Psoas muscle (tissue), 8 donors: ENCODE results near the gene ERICH6. TPM values are rescaled to one million over a fixed set of nuclear protein-coding genes. Genes with fewer than 3 reads are reported as not detected.

ENCODE experiments used
- ATAC-seq, 4 donors: fragments of 200-7000 bp; cut with Tn5 transposase; one replicate each; pipeline ENCODE4 v1.9.1; 2020; ENCODE audit warnings: moderate library complexity in 3 of 4, mild to moderate bottlenecking in 2 of 4
- DNase-seq, 2 donors: peaks; one replicate each; pipeline ENCODE4 v3.0.0-alpha.2; 2020
- H3K27ac ChIP-seq: fragments of 200-600 bp; one replicate; pipeline ENCODE4 v1.8.0; 2022
- H3K27me3 ChIP-seq, 3 donors: fragments of 200-600 bp in 1 of 3; one replicate each; pipeline versions ENCODE4 v1.6.1 to v1.8.0; 2013 to 2022; ENCODE audit warnings: low read length in 2 of 3, mild to moderate bottlenecking in 2 of 3, moderate library complexity in 1 of 3; ENCODE audit not compliant: insufficient read depth in 3 of 3
- H3K36me3 ChIP-seq, 2 donors: fragments of 200-600 bp in 1 of 2; one replicate each; pipeline versions ENCODE4 v1.6.1 to v1.8.0; 2013 to 2022; ENCODE audit warnings: low read depth in 1 of 2, mild to moderate bottlenecking in 1 of 2, moderate library complexity in 1 of 2; ENCODE audit not compliant: insufficient read depth in 1 of 2
- H3K4me1 ChIP-seq: fragments of 200-600 bp; one replicate; pipeline ENCODE4 v1.8.0; 2022
- H3K4me3 ChIP-seq: fragments of 200-600 bp; one replicate; pipeline ENCODE4 v1.8.0; 2022; ENCODE audit warnings: mild to moderate bottlenecking
- H3K9me3 ChIP-seq: fragments of 200-600 bp; one replicate; pipeline ENCODE4 v1.8.0; 2022
- WGBS, 3 donors: extraction: QIAGEN DNeasy Blood & Tissue Kit; methylation state at CpG; one replicate each; pipeline versions ENCODE4 v1.1.6 to v1.1.7; 2013; 5-methylcytosine and 5-hydroxymethylcytosine counted together
- intact Hi-C, 2 donors: fragments of 100-400 bp; cut with DNase I; formaldehyde crosslinking; loops; one replicate each; pipeline versions ENCODE4 v1.11.0 to v1.14.2; 2022
- long read RNA-seq, 2 donors: library from polyadenylated mRNA; unstranded; transcript quantifications; one replicate each; pipeline ENCODE4 v2.0.0, GENCODE V29; 2021
- polyA plus RNA-seq, 3 donors: library from polyadenylated mRNA; stranded (reverse); fragments of 200-250 nt; gene quantifications; one replicate each; pipeline ENCODE4 v1.2.3, GENCODE V29; 2013
- total RNA-seq, 4 donors: library from RNA; stranded (reverse); fragmentation: NEBNext Ultra II Directional in 2 of 4; extraction: Animal tissue kit (Norgen Biotek cat#: 25700) in 2 of 4; gene quantifications; one replicate each; pipeline versions ENCODE4 v1.2.1 to v1.2.4, GENCODE V29; 2021 to 2023
- TF ChIP-seq, protein P1 (sequence below): fragments of 200-600 bp; IDR thresholded peaks from one replicate; pipeline ENCODE4 v1.8.0; 2022; ENCODE audit warnings: antibody characterized with exemption
- donor health status: healthy with polysubstance abuse.
- donor health status: DM: no; HTN: no; CAD: no; lungs with moderate emphysema.
- donor health status: Bipolar disorder and iron deficiency.
- donor health status: healthy.
- donor health status: DM: yes; HTN: yes; CAD: no.
- donor health status: DM: no; HTN: no; CAD: no.
- donor health status: DM: no; HTN: no; CAD: no.
- donor health status: DM: yes; HTN: yes; CAD: no.

ERICH6 gene
- total RNA-seq (not detected), polyA plus RNA-seq (not detected)
- long read RNA-seq, donor 1, result 0 reads
- long read RNA-seq, donor 2, result 0 reads

DNA sequence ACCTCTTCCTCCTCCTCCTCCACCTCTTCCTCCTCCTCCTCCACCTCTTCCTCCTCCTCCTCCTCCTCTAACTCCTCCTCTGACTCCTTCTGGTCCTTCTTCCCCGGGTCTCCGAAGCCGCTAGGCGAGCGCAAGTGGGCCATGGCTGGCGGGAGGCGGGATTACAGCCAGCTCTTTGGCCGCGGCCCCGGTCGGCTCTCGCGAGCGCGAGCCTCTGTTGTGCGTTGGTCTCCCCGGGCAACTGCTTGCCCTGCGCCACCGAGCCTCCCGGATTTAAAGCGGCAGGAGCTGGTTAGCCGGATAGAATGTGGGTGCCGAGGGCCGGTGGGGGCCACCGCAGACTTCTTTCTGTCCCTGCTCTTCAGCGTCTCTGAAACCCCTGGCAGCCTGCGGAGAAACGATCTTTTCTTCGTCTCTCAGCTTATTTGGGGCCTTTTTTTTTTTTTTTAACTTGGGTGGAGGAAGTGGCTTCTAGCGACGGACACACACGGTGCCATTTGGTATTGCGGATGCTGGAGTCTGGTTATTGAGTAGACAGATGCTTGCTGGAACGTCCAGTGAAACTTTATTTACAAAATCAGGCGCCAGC, at the start of gene ERICH6:
Gene ERICH6 (minus strand): TSS at position 165 of the 589 bp plus-strand sequence. CDS start 22 bp downstream, at position 143.
- Histone ChIP-seq H3K9me3 (no peaks in the 10 kb centered on the region), H3K27ac (peak within 1 kb of the TSS; percentile 64), H3K27me3 (no peaks in the 10 kb centered on the region), H3K36me3 (no peaks in the 10 kb centered on the region), H3K4me3 (peak within 1 kb of the TSS; percentile 75), H3K4me1 (no peaks in the 10 kb centered on the region)
- TF ChIP-seq, protein P1, sequence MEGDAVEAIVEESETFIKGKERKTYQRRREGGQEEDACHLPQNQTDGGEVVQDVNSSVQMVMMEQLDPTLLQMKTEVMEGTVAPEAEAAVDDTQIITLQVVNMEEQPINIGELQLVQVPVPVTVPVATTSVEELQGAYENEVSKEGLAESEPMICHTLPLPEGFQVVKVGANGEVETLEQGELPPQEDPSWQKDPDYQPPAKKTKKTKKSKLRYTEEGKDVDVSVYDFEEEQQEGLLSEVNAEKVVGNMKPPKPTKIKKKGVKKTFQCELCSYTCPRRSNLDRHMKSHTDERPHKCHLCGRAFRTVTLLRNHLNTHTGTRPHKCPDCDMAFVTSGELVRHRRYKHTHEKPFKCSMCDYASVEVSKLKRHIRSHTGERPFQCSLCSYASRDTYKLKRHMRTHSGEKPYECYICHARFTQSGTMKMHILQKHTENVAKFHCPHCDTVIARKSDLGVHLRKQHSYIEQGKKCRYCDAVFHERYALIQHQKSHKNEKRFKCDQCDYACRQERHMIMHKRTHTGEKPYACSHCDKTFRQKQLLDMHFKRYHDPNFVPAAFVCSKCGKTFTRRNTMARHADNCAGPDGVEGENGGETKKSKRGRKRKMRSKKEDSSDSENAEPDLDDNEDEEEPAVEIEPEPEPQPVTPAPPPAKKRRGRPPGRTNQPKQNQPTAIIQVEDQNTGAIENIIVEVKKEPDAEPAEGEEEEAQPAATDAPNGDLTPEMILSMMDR, result no peak
- ATAC-seq (peak; percentile 95 to 100 (median 98)), DNase-seq (peak; percentile 93 to 95)
- intact Hi-C loops, result loop anchor here in 1 of 2 donors (5.0 kb wide), 1 partner anchor 58 kb away; the partner anchor contains the start of gene SIAH2
- 0 to 1% (median 0%) methylated on average over 31 to 35 of the region's 35 CpGs for WGBS, 3 donors

DNA sequence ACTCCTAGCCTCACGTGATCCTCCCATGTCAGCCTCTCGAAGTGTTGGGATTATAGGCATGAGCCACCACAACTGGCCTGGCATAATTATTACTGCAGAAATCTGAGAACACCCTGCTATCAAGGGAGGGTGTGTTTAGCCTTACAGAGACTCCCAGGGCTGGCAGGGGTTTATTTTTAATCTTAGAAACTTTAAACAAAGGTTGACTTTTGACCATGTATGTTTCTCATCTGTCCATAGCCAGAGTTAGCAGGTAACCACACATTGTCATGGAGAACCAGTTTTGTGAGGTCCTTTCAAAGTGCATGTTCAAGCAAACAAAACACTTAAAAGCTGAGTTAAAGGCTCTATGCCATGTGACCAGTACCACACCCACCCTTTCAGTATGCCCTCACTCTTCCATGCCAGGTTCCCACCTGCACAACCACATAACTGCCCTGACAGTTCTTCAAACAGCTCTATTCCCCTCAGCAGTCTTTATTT, 48.1 kb upstream of the ERICH6 start:
- no peak for DNase-seq
- peaks cover 0 to 5% of the 10 kb centered on the region in 2 donors for H3K36me3 ChIP-seq
- no peaks in the 10 kb centered on the region for H3K9me3 ChIP-seq
- H3K27me3 ChIP-seq, result no peaks in the 10 kb centered on the region
- WGBS, 3 donors, result 32 to 60% (median 44%) methylated on average over 2 of the region's 2 CpGs
- H3K27ac ChIP-seq, result no peak overlapping the region
- ATAC-seq, result peak in 2 of 4 donors; percentile 28 to 32
- H3K4me1 ChIP-seq, result peaks cover 52% of the 10 kb centered on the region
- TF ChIP-seq, protein P1, result no peak
- intact Hi-C loops, result no loop called here
- H3K4me3 ChIP-seq, result no peak overlapping the region

DNA sequence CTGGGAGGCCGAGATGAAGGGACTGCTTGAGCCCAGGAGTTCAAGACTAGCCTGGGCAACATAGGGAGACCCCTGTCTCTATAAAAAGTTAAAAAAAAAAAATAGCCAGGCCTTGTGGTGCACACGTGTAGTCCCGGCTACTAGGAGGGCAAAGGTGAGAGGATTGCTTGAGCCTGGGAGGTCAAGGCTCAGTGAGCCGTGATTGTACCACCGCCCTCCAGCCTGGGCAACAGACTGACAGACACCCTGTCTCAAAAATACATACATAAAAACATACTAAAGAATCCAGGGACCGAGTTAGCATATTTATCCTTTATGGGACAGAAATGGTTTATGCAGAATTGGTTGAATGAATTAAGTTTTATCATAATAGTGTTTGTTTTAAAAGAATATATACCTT, 45.5 kb upstream of the ERICH6 start:
- Histone ChIP-seq H3K27me3 (no peaks in the 10 kb centered on the region), H3K4me1 (peaks cover 48% of the 10 kb centered on the region), H3K9me3 (no peaks in the 10 kb centered on the region), H3K36me3 (peaks cover 0 to 5% of the 10 kb centered on the region in 2 donors), H3K4me3 (no peak overlapping the region), H3K27ac (no peak overlapping the region)
- TF ChIP-seq, protein P1, result no peak
- intact Hi-C loops, result no loop called here
- 79 to 85% (median 79%) methylated on average over 6 of the region's 6 CpGs for WGBS, 3 donors
- DNase-seq (no peak), ATAC-seq (no peak)

DNA sequence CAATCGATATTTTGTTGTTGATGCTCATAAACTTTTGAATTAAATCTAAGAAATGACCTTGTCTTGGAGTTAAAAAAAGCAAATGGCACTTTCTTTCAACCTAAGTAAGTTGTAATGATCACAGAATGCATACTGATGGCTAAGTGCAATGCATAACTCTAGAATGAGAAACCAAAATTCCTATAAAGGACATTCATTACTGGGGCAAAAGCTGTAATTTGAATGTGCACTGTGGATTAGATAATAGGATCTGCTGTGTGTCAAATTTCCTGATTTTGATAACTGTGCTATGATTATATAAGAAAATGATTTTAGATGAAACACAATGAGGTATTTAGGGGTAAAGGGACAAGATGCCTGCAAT, 44.9 kb upstream of the ERICH6 start:
- H3K27ac ChIP-seq, result no peak overlapping the region
- H3K36me3 ChIP-seq, result peaks cover 0 to 5% of the 10 kb centered on the region in 2 donors
- H3K27me3 ChIP-seq, result no peaks in the 10 kb centered on the region
- TF ChIP-seq, protein P1, result no peak
- intact Hi-C loops, result no loop called here
- H3K4me1 ChIP-seq, result peaks cover 50% of the 10 kb centered on the region
- H3K9me3 ChIP-seq, result no peaks in the 10 kb centered on the region
- DNase-seq, result no peak
- 79 to 85% (median 80%) methylated on average over 1 of the region's 1 CpG for WGBS, 3 donors
- ATAC-seq, result no peak
- no peak overlapping the region for H3K4me3 ChIP-seq
